ENCODE measurements around the gene CA10.

Gene CA10

GRCh38 chr17:51860954-51861561 lies 297.5 kb downstream of the CA10 start:
- peak; percentile 87 for DNase-seq (ENCODE audit: low spot score)

GRCh38 chr17:51857052-51857597 lies 301.4 kb downstream of the CA10 start:
- no peak for DNase-seq (ENCODE audit: low spot score)

GRCh38 chr17:51855806-51856205 lies 302.7 kb downstream of the CA10 start:
- DNase-seq (ENCODE audit: low spot score), result no peak

- DNase-seq (ENCODE audit: low spot score), result no peak
These were observed 304.7 kb downstream of the CA10 start for GRCh38 chr17:51853857-51854256.

GRCh38 chr17:51852603-51853002 lies 305.9 kb downstream of the CA10 start:
- no peak for DNase-seq (ENCODE audit: low spot score)

- no peak for DNase-seq (ENCODE audit: low spot score)
These were observed 308.3 kb downstream of the CA10 start for GRCh38 chr17:51850201-51850600.

GRCh38 chr17:51848451-51848850 lies 310.1 kb downstream of the CA10 start:
- DNase-seq (ENCODE audit: low spot score), result no peak

GRCh38 chr17:51846566-51846965 lies 311.9 kb downstream of the CA10 start:
- DNase-seq (ENCODE audit: low spot score), result no peak

GRCh38 chr17:51845776-51846175 lies 312.7 kb downstream of the CA10 start:
- DNase-seq (ENCODE audit: low spot score), result no peak

GRCh38 chr17:51842763-51843162 lies 315.8 kb downstream of the CA10 start:
- no peak for DNase-seq (ENCODE audit: low spot score)

- DNase-seq (ENCODE audit: low spot score), result no peak
These were observed 316.8 kb downstream of the CA10 start for GRCh38 chr17:51841669-51842068.

GRCh38 chr17:51840688-51841087 lies 317.8 kb downstream of the CA10 start:
- DNase-seq (ENCODE audit: low spot score), result no peak

- no peak for DNase-seq (ENCODE audit: low spot score)
These were observed 324.9 kb downstream of the CA10 start for GRCh38 chr17:51833620-51834019.

GRCh38 chr17:51833045-51833444 lies 325.5 kb downstream of the CA10 start:
- DNase-seq (ENCODE audit: low spot score), result no peak

GRCh38 chr17:51830886-51831285 lies 327.6 kb downstream of the CA10 start:
- no peak for DNase-seq (ENCODE audit: low spot score)

GRCh38 chr17:51830451-51830850 lies 328.1 kb downstream of the CA10 start:
- DNase-seq (ENCODE audit: low spot score), result no peak

GRCh38 chr17:51828901-51829300 lies 329.6 kb downstream of the CA10 start:
- no peak for DNase-seq (ENCODE audit: low spot score)

- no peak for DNase-seq (ENCODE audit: low spot score)
These were observed 331.4 kb downstream of the CA10 start for GRCh38 chr17:51827140-51827539.

GRCh38 chr17:51820766-51821165 lies 337.7 kb downstream of the CA10 start:
- DNase-seq (ENCODE audit: low spot score), result no peak

GRCh38 chr17:51820252-51820651 lies 338.3 kb downstream of the CA10 start:
- DNase-seq (ENCODE audit: low spot score), result no peak

GRCh38 chr17:51819341-51820219 lies 338.9 kb downstream of the CA10 start:
- DNase-seq (ENCODE audit: low spot score), result no peak

- no peak for DNase-seq (ENCODE audit: low spot score)
These were observed 339.7 kb downstream of the CA10 start for GRCh38 chr17:51818777-51819176.

- no peak for DNase-seq (ENCODE audit: low spot score)
These were observed 340.6 kb downstream of the CA10 start for GRCh38 chr17:51817955-51818354.

Measured in D341Med (cell line).